C4-2B (cell line): ENCODE measurements around the gene PDE4D.

Experiments used
- ZFX ChIP-seq: fragments of 450-650 bp; IDR thresholded peaks from 2 replicates; pipeline ENCODE4 v1.6.1; 2017
- TF ChIP-seq, protein P1 (sequence below): fragments of 450-650 bp; conservative IDR thresholded peaks from 2 replicates; pipeline ENCODE4 v1.5.1; 2017; ENCODE audit warnings: mild to moderate bottlenecking

DNA sequence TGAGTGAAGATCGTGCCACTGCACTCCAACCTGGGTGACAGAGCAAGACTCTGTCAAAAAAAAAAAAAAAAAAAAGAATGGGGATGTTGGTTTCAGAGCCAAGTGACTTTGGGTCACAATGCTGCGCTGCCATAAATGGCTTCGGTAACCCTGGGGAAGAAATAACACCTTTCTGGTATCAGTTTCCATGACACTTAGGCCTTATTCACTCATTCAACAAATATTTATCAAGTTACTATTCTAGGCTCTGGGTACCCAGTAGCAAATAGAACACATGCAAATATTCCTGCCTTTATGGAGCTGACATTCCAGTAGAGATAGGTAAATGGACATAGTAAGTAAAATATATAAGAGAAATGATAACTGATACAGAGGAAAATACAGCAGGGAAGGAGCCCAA is 454.2 kb downstream of the PDE4D start:
- TF ChIP-seq, protein P1, sequence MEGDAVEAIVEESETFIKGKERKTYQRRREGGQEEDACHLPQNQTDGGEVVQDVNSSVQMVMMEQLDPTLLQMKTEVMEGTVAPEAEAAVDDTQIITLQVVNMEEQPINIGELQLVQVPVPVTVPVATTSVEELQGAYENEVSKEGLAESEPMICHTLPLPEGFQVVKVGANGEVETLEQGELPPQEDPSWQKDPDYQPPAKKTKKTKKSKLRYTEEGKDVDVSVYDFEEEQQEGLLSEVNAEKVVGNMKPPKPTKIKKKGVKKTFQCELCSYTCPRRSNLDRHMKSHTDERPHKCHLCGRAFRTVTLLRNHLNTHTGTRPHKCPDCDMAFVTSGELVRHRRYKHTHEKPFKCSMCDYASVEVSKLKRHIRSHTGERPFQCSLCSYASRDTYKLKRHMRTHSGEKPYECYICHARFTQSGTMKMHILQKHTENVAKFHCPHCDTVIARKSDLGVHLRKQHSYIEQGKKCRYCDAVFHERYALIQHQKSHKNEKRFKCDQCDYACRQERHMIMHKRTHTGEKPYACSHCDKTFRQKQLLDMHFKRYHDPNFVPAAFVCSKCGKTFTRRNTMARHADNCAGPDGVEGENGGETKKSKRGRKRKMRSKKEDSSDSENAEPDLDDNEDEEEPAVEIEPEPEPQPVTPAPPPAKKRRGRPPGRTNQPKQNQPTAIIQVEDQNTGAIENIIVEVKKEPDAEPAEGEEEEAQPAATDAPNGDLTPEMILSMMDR: no peak
- no peak for TF ChIP-seq ZFX
